Liver (tissue), 9 donors: ENCODE data around the gene LIMS1. TPM values are rescaled to one million over a fixed set of nuclear protein-coding genes. Genes with fewer than 3 reads are reported as not detected.

Source experiments
- DNase-seq: peaks from one replicate; pipeline ENCODE4 v3.0.0-alpha.2; 2017; ENCODE audit warnings: low spot score
- H3K27ac ChIP-seq, 2 donors: one replicate each; pipeline ENCODE4 v1.7.0; 2013; ENCODE audit warnings: inconsistent platforms in 2 of 2, low read length in 2 of 2, control low read depth in 1 of 2, low read depth in 1 of 2, mild to moderate bottlenecking in 1 of 2
- H3K27me3 ChIP-seq, 4 donors: one replicate each; pipeline versions ENCODE4 v1.6.1 to v1.7.0; 2013; ENCODE audit warnings: low read length in 3 of 4, inconsistent platforms in 1 of 4, mild to moderate bottlenecking in 1 of 4, moderate library complexity in 1 of 4; ENCODE audit not compliant: control insufficient read depth in 4 of 4, insufficient read depth in 4 of 4
- H3K36me3 ChIP-seq, 4 donors: one replicate each; pipeline versions ENCODE4 v1.6.1 to v1.7.0; 2013; ENCODE audit warnings: low read length in 3 of 4, mild to moderate bottlenecking in 3 of 4, low read depth in 1 of 4, moderate library complexity in 1 of 4; ENCODE audit not compliant: control insufficient read depth in 4 of 4, insufficient read depth in 3 of 4
- H3K4me1 ChIP-seq, 4 donors: one replicate each; pipeline versions ENCODE4 v1.6.1 to v1.7.0; 2013; ENCODE audit warnings: low read length in 3 of 4, mild to moderate bottlenecking in 3 of 4, moderate library complexity in 1 of 4; ENCODE audit not compliant: control insufficient read depth in 4 of 4, insufficient read depth in 4 of 4
- H3K4me3 ChIP-seq, 3 donors: one replicate each; pipeline versions ENCODE4 v1.6.1 to v1.7.0; 2013; ENCODE audit warnings: low read length in 3 of 3, control low read depth in 1 of 3, low read depth in 1 of 3, mild to moderate bottlenecking in 1 of 3
- H3K9ac ChIP-seq, 2 donors: one replicate each; pipeline ENCODE4 v1.7.0; 2013; ENCODE audit warnings: low read length in 2 of 2, mild to moderate bottlenecking in 2 of 2, moderate library complexity in 2 of 2, control low read depth in 1 of 2, low read depth in 1 of 2
- H3K9me3 ChIP-seq, 4 donors: one replicate each; pipeline versions ENCODE4 v1.6.1 to v1.7.0; 2013; ENCODE audit warnings: low read length in 3 of 4; ENCODE audit not compliant: control insufficient read depth in 4 of 4
- FOXA2 ChIP-seq: IDR thresholded peaks from 2 replicates; pipeline ENCODE4 v1.6.1; 2016; ENCODE audit warnings: antibody characterized with exemption
- HNF4A ChIP-seq, 2 donors: conservative IDR thresholded peaks; 2 replicates each; pipeline ENCODE4 v1.6.1; 2016; ENCODE audit warnings: antibody characterized with exemption in 2 of 2, mild to moderate bottlenecking in 2 of 2
- HNF4G ChIP-seq: IDR thresholded peaks from 2 replicates; pipeline ENCODE4 v1.6.1; 2016; ENCODE audit warnings: antibody characterized with exemption
- JUND ChIP-seq, 2 donors: IDR thresholded peaks; 2 replicates each; pipeline ENCODE4 v1.6.1; 2016; ENCODE audit warnings: antibody characterized with exemption in 2 of 2
- RXRA ChIP-seq, 2 donors: IDR thresholded peaks; 2 replicates each; pipeline ENCODE4 v1.6.1; 2017 to 2018; ENCODE audit warnings: antibody characterized with exemption in 2 of 2, mild to moderate bottlenecking in 1 of 2
- SP1 ChIP-seq: IDR thresholded peaks from 2 replicates; pipeline ENCODE4 v1.6.1; 2018; ENCODE audit warnings: antibody characterized with exemption, mild to moderate bottlenecking
- TAF1 ChIP-seq: conservative IDR thresholded peaks from 2 replicates; pipeline ENCODE4 v1.6.1; 2016; ENCODE audit warnings: antibody characterized with exemption, mild to moderate bottlenecking
- YY1 ChIP-seq: IDR thresholded peaks from 2 replicates; pipeline ENCODE4 v1.6.1; 2016; ENCODE audit warnings: antibody characterized with exemption, mild to moderate bottlenecking
- WGBS: extraction: QIAGEN DNeasy Blood & Tissue Kit; methylation state at CpG from one replicate; pipeline ENCODE4 v1.1.7; 2013; 5-methylcytosine and 5-hydroxymethylcytosine counted together
- polyA plus RNA-seq, 2 donors: library from polyadenylated mRNA; stranded (reverse) in 1 of 2; unstranded in 1 of 2; fragments of 200-250 nt in 1 of 2; fragments of >200 nt in 1 of 2; fragmentation: Nextera tagmentation in 1 of 2; extraction: Ambion mirVana in 1 of 2; gene quantifications; one replicate each; pipeline versions ENCODE4 v1.2.1 to v1.2.3, GENCODE V29; 2013 to 2015
- total RNA-seq, 2 donors: library from RNA; depleted of rRNA; stranded (reverse); fragments of >200 nt; gene quantifications; one replicate each; pipeline ENCODE4 v1.2.3, GENCODE V29; 2014
- TF ChIP-seq, protein P1 (sequence below): IDR thresholded peaks from 2 replicates; pipeline ENCODE4 v1.6.1; 2016; ENCODE audit warnings: antibody characterized with exemption
- TF ChIP-seq, protein P2 (sequence below): IDR thresholded peaks from 2 replicates; pipeline ENCODE4 v1.6.1; 2016; ENCODE audit warnings: antibody characterized with exemption
- TF ChIP-seq, protein P3 (sequence below): IDR thresholded peaks from 2 replicates; pipeline ENCODE4 v1.6.1; 2016; ENCODE audit warnings: antibody characterized with exemption, mild to moderate bottlenecking
- donor health status: healthy.
- donor health status: healthy.
- donor health status: healthy.
- donor health status: healthy.
- donor health status: healthy.

Gene LIMS1
- total and polyA plus RNA-seq, 4 donors, result 10.2 to 37.1 (median 22.1) TPM

DNA sequence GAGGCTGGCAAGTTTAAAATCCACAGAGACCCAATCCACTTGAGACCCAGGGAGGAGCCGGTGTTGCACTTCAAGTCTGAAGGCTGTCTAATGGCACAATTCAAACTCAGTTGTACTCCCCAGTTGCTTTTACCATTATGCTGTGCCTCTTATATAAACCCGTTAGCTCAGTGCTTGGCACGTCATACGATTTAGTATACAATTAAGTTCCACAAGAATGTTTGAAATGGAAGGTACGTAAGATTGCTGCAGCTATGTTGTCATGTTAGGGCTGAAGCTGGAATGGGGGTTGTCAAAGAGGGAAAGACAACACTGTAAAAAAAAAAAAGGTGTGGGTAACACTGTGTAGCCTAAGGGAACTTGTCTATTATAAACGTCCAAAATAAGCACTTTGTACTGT, 30.2 kb downstream of the LIMS1 start:
- DNase-seq, result no peak
- H3K27me3 ChIP-seq, result no peaks in the 10 kb centered on the region
- TF ChIP-seq JUND (IDR thresholded peaks at IDR 0.05), result no peak
- TF ChIP-seq HNF4A (conservative IDR thresholded peaks at IDR 0.05), result no peak
- TF ChIP-seq TAF1, result no peak
- H3K27ac ChIP-seq, result no peak overlapping the region
- no peaks in the 10 kb centered on the region for H3K9me3 ChIP-seq
- no peaks in the 10 kb centered on the region for H3K36me3 ChIP-seq
- no peak overlapping the region for H3K4me3 ChIP-seq
- whole genome bisulfite sequencing, result 83% methylated on average over 6 of the region's 6 CpGs
- H3K9ac ChIP-seq, result no peak overlapping the region
- H3K4me1 ChIP-seq, result no peaks in the 10 kb centered on the region

DNA sequence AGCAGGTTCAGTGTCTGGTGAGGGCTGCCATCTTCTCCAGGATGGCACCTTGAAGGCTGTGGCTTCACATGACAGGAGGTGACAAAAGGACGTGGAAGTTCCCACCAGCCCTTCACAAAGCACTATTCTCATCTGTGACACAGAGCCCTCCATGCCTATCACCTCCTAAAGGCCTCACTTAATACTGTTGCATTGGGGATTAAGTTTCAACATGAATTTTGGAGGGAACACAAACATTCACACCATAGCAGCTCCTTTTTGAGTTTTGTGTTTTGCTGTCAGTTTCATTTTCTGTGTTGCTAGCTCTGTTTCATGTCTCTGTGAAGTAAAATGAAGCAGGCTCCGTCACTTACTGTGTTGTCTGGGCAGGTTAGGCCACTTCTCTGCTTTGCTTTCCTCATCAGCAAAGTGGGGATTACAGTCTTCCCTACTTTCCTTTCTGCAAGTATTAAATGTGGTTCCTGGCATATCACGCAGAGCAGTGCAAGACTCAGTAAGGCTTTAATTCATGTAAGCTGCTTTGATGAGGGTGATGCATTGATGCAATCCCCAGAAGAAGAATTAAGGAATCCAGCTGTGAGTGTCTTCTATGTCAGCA, 31.6 kb downstream of the LIMS1 start:
- Histone ChIP-seq H3K36me3 (no peaks in the 10 kb centered on the region), H3K4me1 (peaks cover 0 to 6% (median 1%) of the 10 kb centered on the region in 4 donors), H3K9ac (no peak overlapping the region), H3K27me3 (no peaks in the 10 kb centered on the region), H3K27ac (no peak overlapping the region), H3K9me3 (no peaks in the 10 kb centered on the region), H3K4me3 (no peak overlapping the region)
- no peak for DNase-seq
- TF ChIP-seq FOXA2 (no peak), YY1 (no peak), RXRA (IDR thresholded peaks at IDR 0.05) (no peak), HNF4G (no peak), SP1 (no peak)
- TF ChIP-seq, protein P1, sequence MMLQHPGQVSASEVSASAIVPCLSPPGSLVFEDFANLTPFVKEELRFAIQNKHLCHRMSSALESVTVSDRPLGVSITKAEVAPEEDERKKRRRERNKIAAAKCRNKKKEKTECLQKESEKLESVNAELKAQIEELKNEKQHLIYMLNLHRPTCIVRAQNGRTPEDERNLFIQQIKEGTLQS, result no peak
- WGBS, result 86% methylated on average over 3 of the region's 3 CpGs

DNA sequence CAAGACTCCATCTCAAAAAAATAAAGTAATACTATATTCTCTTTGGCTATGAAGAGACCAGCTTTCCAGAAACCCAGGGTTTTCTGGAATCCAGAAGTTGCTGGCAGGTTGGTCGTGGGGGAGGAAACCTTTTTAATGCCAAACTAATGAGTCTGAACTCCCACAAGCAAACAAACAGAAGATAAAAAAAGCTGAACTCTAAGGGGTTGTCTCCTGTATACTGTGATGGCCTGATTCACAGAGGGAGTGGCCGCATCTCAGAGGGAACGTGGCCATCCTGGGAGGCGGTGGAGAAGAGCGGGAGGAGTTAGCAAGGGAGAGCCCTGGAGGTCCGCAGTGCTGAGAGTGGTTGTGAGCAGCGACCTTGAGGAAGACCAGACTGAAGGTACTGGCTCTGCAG, 36.1 kb downstream of the LIMS1 start:
- H3K36me3 ChIP-seq, result no peaks in the 10 kb centered on the region
- H3K9me3 ChIP-seq, result no peaks in the 10 kb centered on the region
- H3K27ac ChIP-seq, result no peak overlapping the region
- no peaks in the 10 kb centered on the region for H3K27me3 ChIP-seq
- DNase-seq, result no peak
- WGBS, result 73% methylated on average over 7 of the region's 7 CpGs
- no peak for TF ChIP-seq HNF4A (conservative IDR thresholded peaks at IDR 0.05)
- TF ChIP-seq, protein P2, sequence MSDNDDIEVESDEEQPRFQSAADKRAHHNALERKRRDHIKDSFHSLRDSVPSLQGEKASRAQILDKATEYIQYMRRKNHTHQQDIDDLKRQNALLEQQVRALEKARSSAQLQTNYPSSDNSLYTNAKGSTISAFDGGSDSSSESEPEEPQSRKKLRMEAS, result no peak
- TF ChIP-seq, protein P3, sequence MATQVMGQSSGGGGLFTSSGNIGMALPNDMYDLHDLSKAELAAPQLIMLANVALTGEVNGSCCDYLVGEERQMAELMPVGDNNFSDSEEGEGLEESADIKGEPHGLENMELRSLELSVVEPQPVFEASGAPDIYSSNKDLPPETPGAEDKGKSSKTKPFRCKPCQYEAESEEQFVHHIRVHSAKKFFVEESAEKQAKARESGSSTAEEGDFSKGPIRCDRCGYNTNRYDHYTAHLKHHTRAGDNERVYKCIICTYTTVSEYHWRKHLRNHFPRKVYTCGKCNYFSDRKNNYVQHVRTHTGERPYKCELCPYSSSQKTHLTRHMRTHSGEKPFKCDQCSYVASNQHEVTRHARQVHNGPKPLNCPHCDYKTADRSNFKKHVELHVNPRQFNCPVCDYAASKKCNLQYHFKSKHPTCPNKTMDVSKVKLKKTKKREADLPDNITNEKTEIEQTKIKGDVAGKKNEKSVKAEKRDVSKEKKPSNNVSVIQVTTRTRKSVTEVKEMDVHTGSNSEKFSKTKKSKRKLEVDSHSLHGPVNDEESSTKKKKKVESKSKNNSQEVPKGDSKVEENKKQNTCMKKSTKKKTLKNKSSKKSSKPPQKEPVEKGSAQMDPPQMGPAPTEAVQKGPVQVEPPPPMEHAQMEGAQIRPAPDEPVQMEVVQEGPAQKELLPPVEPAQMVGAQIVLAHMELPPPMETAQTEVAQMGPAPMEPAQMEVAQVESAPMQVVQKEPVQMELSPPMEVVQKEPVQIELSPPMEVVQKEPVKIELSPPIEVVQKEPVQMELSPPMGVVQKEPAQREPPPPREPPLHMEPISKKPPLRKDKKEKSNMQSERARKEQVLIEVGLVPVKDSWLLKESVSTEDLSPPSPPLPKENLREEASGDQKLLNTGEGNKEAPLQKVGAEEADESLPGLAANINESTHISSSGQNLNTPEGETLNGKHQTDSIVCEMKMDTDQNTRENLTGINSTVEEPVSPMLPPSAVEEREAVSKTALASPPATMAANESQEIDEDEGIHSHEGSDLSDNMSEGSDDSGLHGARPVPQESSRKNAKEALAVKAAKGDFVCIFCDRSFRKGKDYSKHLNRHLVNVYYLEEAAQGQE, result no peak
- H3K4me1 ChIP-seq, result peaks cover 0 to 9% (median 6%) of the 10 kb centered on the region in 4 donors
- H3K9ac ChIP-seq, result no peak overlapping the region
- H3K4me3 ChIP-seq, result no peak overlapping the region
